GM12801 (cell line): ENCODE measurements around the gene SCN1B.

Experiments used
- CTCF ChIP-seq: IDR thresholded peaks from one replicate; pipeline ENCODE4 v1.5.1; 2011; ENCODE audit warnings: control low read depth; ENCODE audit not compliant: insufficient read length; ENCODE audit errors: extremely low read depth

The SCN1B gene

GRCh38 chr19:35030257-35031071 lies at the start of gene SCN1B:
Gene SCN1B, plus strand, starts transcription at chr19:35030470. Its CDS starts 351 bp downstream, at chr19:35030821.
- no peak for TF ChIP-seq CTCF

GRCh38 chr19:34982275-34982674 lies 48.0 kb upstream of the SCN1B start:
- TF ChIP-seq CTCF, result no peak

- no peak for TF ChIP-seq CTCF
Observed at GRCh38 chr19:34983786-34984185, 46.5 kb upstream of the SCN1B start.

GRCh38 chr19:34984287-34984686 lies 46.0 kb upstream of the SCN1B start:
- TF ChIP-seq CTCF, result no peak

GRCh38 chr19:34985249-34986022 lies 44.8 kb upstream of the SCN1B start:
- TF ChIP-seq CTCF, result no peak

GRCh38 chr19:34988119-34988518 lies 42.2 kb upstream of the SCN1B start:
- no peak for TF ChIP-seq CTCF

- no peak for TF ChIP-seq CTCF
Observed at GRCh38 chr19:34989298-34989697, 41.0 kb upstream of the SCN1B start.
